Lower leg skin (tissue), 4 donors: ENCODE results near the gene ITGA11. TPM values are rescaled to one million over a fixed set of nuclear protein-coding genes. Genes with fewer than 3 reads are reported as not detected.

Experiments used
- DNase-seq, 2 donors: peaks; one replicate each; pipeline ENCODE4 v3.0.0-alpha.2; 2019; ENCODE audit warnings: low spot score in 2 of 2
- H3K4me3 ChIP-seq: fragments of 200-600 bp; sonication (generic); 2 replicates; pipeline ENCODE4 v1.5.1; 2017; ENCODE audit warnings: mild to moderate bottlenecking, low read depth; ENCODE audit not compliant: poor library complexity, severe bottlenecking
- CTCF ChIP-seq, 3 donors: fragments of 450-650 bp; IDR thresholded peaks; one replicate each; pipeline ENCODE4 v1.5.1; 2016; ENCODE audit warnings: antibody characterized with exemption in 3 of 3, mild to moderate bottlenecking in 3 of 3, moderate library complexity in 2 of 3
- POLR2A ChIP-seq, 2 donors: fragments of 450-650 bp; IDR thresholded peaks; one replicate each; pipeline ENCODE4 v1.6.1; 2016 to 2017; ENCODE audit warnings: antibody characterized with exemption in 2 of 2, mild to moderate bottlenecking in 1 of 2, moderate library complexity in 1 of 2
- WGBS, 2 donors: methylation state at CpG; one replicate each; pipeline ENCODE4 v1.1.5; 2018; 5-methylcytosine and 5-hydroxymethylcytosine counted together
- intact Hi-C: fragments of 100-400 bp; cut with DNase I; formaldehyde crosslinking; loops from one replicate; pipeline ENCODE4 v1.15.0; 2023; ENCODE audit warnings: low total_unique reads
- total RNA-seq, 4 donors: library from RNA; depleted of rRNA; stranded (reverse); fragments of >200 nt; gene quantifications; one replicate each; pipeline ENCODE4 v1.1.0, GENCODE V29; 2016

Gene ITGA11
- total RNA-seq, 4 donors from 2014 or later = 0.51 to 3.5 (median 2.0) TPM

- no peak for DNase-seq
- H3K4me3 ChIP-seq = no peak overlapping the region
- TF ChIP-seq POLR2A (IDR thresholded peaks at IDR 0.05) = no peak
- TF ChIP-seq CTCF (IDR thresholded peaks at IDR 0.05) = no peak
- WGBS, 2 donors = 83 to 87% methylated on average over 3 of the region's 3 CpGs
- intact Hi-C loops = no loop called here
Observed at GRCh38 chr15:68261241-68261640, 170.7 kb downstream of the ITGA11 start.

- DNase-seq = no peak
- 62 to 93% methylated on average over 2 of the region's 2 CpGs for WGBS, 2 donors
- no peak overlapping the region for H3K4me3 ChIP-seq
- intact Hi-C loops = loop anchor here (10.0 kb wide), 2 partner anchors 125 to 295 kb away; no protein-coding TSS in a partner anchor
- TF ChIP-seq POLR2A (IDR thresholded peaks at IDR 0.05) = no peak
Observed at GRCh38 chr15:68259883-68260282, 172.1 kb downstream of the ITGA11 start.

- intact Hi-C loops = loop anchor here (10.0 kb wide), 2 partner anchors 126 to 296 kb away; no protein-coding TSS in a partner anchor
- 31 to 32% methylated on average over 4 of the region's 4 CpGs for WGBS, 2 donors
- H3K4me3 ChIP-seq = no peak overlapping the region
- DNase-seq = peak; percentile 48 to 89
- TF ChIP-seq POLR2A (IDR thresholded peaks at IDR 0.05) (no peak), CTCF (IDR thresholded peaks at IDR 0.05) (no peak)
Observed at GRCh38 chr15:68258692-68259091, 173.3 kb downstream of the ITGA11 start.

GRCh38 chr15:68256675-68257450 is 175.1 kb downstream of the ITGA11 start:
- TF ChIP-seq CTCF (IDR thresholded peaks at IDR 0.05) = no peak
- TF ChIP-seq POLR2A (IDR thresholded peaks at IDR 0.05) = peak in 1 of 2 donors; percentile 48
- 11 to 14% methylated on average over 23 to 55 of the region's 57 CpGs for WGBS, 2 donors
- peak overlapping the region; percentile 22 for H3K4me3 ChIP-seq
- intact Hi-C loops = loop anchor here (10.0 kb wide), 2 partner anchors 128 to 298 kb away; no protein-coding TSS in a partner anchor
- DNase-seq = peak; percentile 93 to 97

- no peak for DNase-seq
- intact Hi-C loops = loop anchor here (10.0 kb wide), 2 partner anchors 132 to 302 kb away; no protein-coding TSS in a partner anchor
- TF ChIP-seq CTCF (IDR thresholded peaks at IDR 0.05) (peak in 2 of 3 donors; percentile 19 to 69), POLR2A (IDR thresholded peaks at IDR 0.05) (no peak)
- WGBS, 2 donors = 12 to 18% methylated on average over 7 of the region's 7 CpGs
- H3K4me3 ChIP-seq = no peak overlapping the region
Observed at GRCh38 chr15:68252925-68253534, 178.9 kb downstream of the ITGA11 start.

GRCh38 chr15:68249058-68249713 is 182.8 kb downstream of the ITGA11 start:
- intact Hi-C loops = no loop called here
- no peak overlapping the region for H3K4me3 ChIP-seq
- TF ChIP-seq CTCF (IDR thresholded peaks at IDR 0.05) (no peak), POLR2A (IDR thresholded peaks at IDR 0.05) (no peak)
- 67 to 74% methylated on average over 3 of the region's 3 CpGs for WGBS, 2 donors
- no peak for DNase-seq
